GM18861 (cell line): ENCODE data around the gene CALY.
A peak's percentile ranks its signal among the peaks of the same experiment; 100 is the strongest.

Source experiments
- ATAC-seq: cut with Tn5 transposase; IDR thresholded peaks from one replicate; pipeline ENCODE4 v1.9.1; 2021; ENCODE audit not compliant: unreplicated experiment

Gene CALY

GRCh38 chr10:133312016-133312768 lies 24.5 kb downstream of the CALY start:
- no peak for ATAC-seq

DNA sequence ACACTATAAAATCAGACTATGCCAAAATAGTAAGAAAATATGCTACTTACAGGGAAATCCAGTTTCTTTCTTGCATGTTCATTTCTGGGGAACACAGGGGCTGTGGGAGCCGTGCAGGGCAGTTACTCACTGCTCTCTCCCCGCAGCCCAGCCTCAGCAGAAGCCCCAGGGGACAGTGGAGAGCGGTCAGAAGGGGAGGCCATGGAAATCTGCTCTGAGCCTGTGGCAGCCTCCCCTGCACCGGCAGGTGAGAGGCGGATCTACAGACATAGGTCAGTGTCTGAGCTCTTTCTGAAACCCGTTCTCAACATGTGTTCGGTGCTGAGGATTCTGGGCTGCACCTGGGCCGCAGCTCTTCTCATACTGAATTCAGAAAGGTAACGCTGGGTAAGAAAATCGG lies 25.1 kb downstream of the CALY start:
- ATAC-seq, result no peak

DNA sequence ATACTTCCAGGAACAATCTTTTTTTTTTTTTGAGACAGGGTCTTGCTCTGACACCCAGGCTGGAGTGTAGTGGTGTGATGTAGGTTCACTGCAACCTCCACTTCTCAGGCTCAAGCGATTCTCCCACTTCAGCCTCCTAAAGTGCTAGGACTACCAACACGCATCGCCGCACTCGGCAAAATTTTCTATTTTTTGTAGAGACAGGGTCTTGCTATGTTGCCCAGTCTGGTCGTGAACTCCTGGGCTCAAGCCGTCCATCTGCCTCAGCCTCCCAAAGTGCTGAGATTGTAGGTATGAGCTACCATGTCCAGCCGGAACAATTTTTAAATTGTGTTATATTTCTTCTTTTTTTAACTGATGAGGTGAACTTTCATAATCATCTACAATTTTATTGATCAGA lies 25.9 kb downstream of the CALY start:
- no peak for ATAC-seq

- ATAC-seq, result no peak
Measured at GRCh38 chr10:133310399-133310755, 26.3 kb downstream of the CALY start.

GRCh38 chr10:133309720-133310398 lies 26.8 kb downstream of the CALY start:
- no peak for ATAC-seq

DNA sequence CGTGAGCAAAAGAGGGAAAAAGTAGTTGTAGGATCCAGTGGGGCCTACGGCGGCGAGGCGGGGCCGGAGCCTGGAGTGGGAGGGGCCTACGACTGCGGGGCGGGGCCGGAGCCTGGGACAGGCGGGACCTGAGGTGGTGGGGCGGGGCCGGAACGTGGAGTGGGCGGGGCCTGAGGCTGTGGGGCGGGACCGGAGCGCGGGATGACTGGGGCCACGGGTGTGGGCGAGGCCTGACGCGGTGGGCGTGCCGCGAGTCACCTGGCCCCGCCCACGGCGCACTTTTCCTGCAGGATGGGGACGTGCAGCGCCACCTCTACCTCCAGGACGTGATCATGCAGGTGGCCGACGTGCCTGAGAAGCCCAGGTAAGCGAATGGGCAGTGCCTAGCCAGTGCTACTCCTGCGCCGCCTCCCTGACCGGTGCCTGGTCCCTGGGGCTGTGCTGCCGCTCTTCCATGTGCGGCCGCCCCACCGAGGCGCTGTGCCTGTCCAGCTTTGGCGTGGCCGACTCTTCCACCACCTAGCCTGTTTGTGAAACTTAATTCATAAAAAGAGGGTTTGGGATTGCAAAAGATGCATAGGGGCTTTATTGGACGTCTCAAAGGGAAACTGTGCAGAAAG lies 27.5 kb downstream of the CALY start:
- peak; percentile 59 for ATAC-seq

GRCh38 chr10:133308421-133309099 lies 28.1 kb downstream of the CALY start, which contains the start of the genes TUBGCP2 and ZNF511:
TUBGCP2 (minus strand) TSS chr10:133308872; CDS start chr10:133302941, 5,931 bp downstream.
ZNF511 (plus strand) TSS chr10:133308914; CDS start chr10:133308944, 30 bp downstream.
- ATAC-seq, result peak; percentile 68

- ATAC-seq, result peak; percentile 39
Measured at GRCh38 chr10:133307776-133308420, 28.8 kb downstream of the CALY start.

DNA sequence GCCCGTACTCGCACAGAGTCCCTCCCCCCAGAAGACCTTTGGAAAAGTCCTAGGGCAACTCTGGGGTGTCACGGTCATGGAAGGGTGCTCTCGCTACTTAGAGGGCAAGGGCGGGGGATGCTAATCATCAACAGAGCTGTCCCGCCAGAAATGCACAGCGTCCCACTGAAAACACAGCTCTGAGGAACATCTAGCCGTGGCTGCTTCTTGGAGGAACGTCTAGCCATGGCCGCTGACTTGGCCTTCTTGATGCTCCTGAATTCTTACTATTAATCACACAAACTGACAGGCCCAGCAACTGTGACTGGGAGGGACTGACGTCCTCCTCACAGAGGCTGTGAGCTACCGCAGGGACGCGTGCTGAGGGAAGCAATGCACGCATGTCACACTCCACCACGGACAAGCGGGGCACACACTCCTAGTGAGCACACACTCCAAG lies 29.7 kb downstream of the CALY start:
- no peak for ATAC-seq

GRCh38 chr10:133306097-133306476 lies 30.6 kb downstream of the CALY start:
- no peak for ATAC-seq

DNA sequence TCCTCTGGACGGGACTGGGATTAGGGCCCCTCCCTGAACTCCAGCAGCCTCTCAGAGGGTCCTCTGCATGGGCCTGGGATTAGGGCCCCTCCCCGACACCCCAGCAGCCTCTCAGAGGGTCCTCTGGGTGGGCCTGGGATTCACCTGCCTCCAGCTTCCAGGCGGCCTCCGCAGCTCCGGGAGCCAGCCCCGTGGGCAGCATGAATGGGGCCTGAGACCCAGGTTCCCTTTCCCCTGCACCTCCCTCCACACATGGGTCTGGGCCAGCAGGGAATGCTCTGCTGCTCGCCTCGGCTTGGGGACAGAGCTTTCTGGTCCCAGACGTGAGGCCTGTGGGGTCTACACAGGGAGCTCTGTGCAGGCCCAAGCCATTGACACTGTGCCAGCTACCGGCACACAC lies 33.5 kb downstream of the CALY start:
- ATAC-seq, result no peak

GRCh38 chr10:133302230-133302629 lies 34.5 kb downstream of the CALY start:
- no peak for ATAC-seq

DNA sequence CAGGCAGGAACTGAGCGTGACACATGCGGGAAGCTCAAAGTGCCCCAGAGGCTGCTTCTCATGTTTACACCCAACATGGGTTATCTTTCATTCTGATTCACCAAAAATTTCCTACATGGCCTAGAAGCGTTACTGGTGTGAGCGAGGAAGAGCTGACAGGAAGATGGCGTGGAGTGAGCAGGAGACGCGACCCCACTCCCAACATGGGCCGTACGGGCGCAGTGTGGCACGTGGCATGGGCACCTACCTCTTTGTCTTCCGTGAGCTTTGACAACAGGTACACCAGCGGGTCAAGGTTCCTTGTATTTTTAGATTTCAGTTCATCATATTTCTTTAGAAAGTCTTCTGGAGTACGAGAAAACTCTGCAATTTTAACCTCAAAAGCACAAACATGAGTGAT lies 37.0 kb downstream of the CALY start:
- ATAC-seq, result no peak

DNA sequence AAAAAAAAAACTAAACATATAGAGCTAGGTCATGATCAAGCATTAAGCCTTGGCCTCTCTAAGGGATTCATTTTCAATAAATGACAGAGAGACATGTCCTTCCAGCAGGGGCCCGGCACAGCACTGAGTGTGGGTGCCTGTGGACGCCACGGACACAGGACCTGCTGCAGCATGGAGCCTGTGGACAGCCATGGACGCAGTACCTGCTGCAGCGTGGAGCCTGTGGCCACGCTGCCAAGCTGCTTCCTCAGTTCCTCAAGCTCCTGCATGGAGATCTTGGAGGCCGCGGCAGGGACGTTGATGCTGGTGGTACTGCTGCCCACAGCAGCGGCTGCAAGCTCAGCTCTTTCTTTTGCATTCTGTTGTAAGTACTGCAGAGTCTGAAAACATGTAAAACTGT lies 37.5 kb downstream of the CALY start:
- ATAC-seq, result no peak

DNA sequence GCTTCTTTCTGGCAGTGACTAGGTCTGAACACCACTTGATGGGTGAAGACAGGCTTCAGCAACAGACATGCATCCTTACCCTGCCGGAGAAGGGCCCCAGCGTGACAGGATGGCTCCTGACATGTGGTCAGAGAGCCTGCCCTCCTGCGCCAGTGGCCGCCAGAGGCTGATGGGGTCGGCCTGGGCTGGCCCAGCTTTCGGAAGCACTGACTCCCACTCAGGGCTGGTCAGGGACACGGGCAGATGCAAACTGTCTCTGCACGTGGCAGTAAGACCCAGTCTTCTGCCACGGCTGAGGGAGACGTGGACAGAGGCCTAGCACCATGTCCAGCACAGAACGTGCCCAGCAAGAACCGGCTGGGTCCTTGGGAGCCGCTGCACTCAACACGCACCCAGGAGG lies 38.2 kb downstream of the CALY start:
- ATAC-seq, result no peak

DNA sequence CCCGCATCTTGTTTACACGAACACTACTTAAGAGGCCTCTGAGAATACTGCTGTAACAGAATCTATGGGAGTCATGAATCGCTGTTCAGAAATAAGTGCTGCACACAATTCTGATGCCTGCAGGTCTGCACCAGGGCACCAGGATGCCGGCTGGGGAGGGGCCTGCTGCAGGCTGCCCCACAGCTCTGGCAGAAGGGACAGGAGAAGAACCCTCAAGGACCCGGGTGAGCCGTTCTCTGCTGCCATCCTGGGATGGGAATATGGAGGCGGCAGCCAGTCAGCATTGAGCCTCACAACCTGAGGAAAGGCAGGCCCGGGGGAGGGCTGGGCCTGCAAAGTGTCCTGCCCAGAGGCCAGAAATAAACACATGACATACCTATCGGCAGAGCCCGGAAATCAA lies 39.2 kb downstream of the CALY start:
- no peak for ATAC-seq

DNA sequence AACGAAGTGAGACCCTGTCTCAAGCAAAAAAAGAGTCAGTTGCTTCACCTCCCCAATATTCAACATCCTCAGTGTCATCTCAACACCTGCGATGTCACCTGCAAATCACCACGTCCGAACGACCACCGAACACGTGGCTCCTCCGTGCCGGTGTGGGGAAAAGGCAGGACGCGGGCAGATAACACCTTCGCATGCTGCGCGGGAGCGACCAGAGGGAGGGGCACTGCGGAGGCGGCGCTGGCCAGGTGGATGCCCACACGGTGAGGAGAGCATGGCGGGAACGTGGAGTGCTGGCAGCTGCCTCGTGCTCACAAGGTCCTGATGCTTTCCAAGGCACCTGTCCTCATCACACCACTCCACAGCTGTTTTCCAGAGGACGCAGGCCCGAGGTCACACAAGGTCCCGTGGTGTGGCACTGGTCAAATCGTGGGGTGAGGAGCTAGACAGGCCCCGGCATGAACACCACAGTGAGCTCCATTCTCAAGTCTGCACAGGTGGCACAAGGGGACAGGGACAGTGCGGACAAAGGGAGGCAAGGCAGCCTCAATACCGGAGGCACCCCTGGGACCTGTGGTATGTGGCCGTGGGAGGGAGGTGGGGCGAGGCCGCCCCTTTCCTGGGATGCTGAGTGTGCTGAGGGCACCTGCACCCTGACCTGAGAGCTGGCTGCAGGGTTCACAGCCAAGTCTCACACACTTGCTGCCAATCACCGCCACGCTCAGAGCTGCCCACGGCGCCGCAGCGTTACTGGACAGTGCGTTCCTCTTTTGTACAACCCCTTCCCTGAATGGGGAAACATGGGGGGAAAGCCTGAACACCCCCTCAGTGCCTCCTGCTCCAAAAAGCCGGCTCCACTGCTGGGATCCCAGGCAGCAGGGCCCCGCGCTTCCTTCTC lies 41.0 kb downstream of the CALY start:
- no peak for ATAC-seq

DNA sequence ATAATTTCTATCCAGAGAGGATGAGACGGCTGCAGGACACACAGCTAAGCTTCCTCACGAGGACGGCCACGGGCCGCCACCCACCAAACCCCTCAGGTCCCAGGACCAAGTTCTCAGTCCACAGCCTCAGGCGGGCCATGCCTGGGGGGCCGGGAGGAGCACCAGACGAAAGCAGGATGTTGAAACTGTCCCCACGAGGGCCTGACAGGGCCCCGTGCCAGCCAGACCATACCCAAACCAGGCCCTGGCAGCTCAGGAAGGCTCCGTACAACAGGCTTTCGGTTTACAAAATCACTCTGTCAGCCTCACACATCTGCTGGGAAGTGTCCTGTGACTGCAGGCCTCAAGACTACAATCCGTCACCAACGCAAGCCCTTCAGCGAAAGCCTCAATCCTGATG lies 42.5 kb downstream of the CALY start:
- no peak for ATAC-seq

DNA sequence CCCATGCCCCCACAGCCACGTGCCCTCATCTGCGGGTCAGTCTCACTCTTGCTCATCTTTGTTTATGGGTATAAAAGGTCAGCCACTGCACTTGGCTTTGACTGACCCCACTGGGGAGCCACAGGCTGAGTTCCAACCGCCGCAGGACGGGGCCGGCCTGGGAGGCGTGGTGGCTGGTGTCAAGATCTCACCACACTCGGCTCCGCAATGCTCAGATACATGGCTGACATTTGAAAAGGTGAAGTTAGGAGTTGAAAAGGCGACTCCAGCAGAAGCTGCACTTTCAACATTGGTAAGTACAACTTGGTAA lies 42.9 kb downstream of the CALY start:
- ATAC-seq, result no peak
